ENCODE data around the gene PEX10.

The PEX10 gene

DNA sequence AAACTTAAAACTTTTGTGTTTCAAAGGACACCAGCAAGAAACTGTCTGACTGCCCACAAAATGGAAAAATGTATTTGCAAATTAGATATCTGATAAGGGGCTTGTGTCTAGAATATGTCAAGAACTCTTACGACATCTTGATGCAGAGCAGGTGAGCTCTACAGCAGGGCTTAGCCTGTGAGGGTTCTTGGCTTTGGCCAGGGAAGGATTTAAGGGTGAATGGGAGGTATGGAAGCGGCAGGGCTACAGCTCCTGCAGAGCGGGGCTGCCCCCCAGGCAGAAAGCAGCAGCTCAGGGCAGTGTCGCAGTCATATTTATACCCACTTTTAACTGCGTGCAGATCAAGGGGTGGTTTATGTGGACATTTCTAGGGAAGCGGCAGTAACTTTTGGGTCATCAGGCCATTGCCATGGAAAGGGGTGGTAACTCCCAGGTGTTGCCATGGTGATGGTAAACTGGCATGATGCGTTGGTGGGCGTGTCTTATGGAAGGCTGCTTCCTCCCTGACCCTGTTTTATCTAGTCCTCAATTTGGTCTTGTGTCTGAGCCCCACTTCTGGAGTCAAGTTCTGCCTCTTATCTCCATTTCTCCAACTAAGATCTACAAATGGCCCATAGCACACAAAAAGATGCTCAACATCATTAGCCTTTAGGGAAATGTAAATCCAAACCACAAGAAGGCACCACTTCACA is 44.2 kb downstream of the PEX10 start:
- H3K27me3 ChIP-seq (replicated peaks; ENCODE audit: control insufficient read depth, insufficient read depth, low read length, poor library complexity, severe bottlenecking) = no peaks in the 10 kb centered on the region
- no peaks in the 10 kb centered on the region for H3K4me1 ChIP-seq (ENCODE audit: control insufficient read depth, insufficient read depth, low read length, poor library complexity, severe bottlenecking)
- H3K27ac ChIP-seq (ENCODE audit: insufficient read depth, low read length, poor library complexity, severe bottlenecking) = no peak overlapping the region
- no peak for DNase-seq
- no peak overlapping the region for H3K4me3 ChIP-seq (ENCODE audit: insufficient read depth, low read depth, low read length, poor library complexity, severe bottlenecking)
- no peaks in the 10 kb centered on the region for H3K36me3 ChIP-seq (ENCODE audit: control insufficient read depth, insufficient read depth, low read length)
- H3K9me3 ChIP-seq (ENCODE audit: control insufficient read depth, low read length) = no peaks in the 10 kb centered on the region

DNA sequence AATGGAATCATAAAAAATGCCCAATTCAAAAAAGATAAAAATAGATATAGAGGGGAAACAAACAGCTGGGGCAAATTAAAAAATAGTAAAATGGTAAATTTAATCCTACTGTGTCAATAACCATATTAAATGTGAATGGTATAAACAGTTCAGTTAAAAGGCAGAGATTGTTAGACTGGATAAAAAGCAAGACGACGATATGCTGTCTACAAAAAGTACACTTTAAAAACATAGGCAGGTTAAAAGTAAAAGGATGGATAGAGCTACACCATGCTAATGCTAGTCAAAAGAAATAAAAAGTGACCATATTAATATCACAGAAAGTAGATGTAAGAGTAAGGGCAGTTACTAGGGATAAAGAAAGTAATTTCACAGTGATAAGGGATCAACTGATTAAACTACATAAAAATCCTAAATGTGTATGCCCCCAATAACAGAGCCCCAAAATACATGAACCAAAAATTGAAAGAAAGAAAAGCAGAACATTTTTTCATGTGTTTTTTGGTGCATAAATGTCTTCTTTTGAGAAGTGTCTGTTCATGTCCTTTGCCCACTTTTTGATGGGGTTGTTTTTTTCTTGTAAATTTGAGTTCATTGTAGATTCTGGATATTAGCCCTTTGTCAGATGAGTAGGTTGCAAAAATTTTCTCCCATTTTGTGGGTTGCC is 48.4 kb downstream of the PEX10 start:
- no peak for DNase-seq
- no peaks in the 10 kb centered on the region for H3K4me1 ChIP-seq (ENCODE audit: control insufficient read depth, insufficient read depth, low read length, poor library complexity, severe bottlenecking)
- H3K4me3 ChIP-seq (ENCODE audit: insufficient read depth, low read depth, low read length, poor library complexity, severe bottlenecking) = no peak overlapping the region
- no peaks in the 10 kb centered on the region for H3K27me3 ChIP-seq (replicated peaks; ENCODE audit: control insufficient read depth, insufficient read depth, low read length, poor library complexity, severe bottlenecking)
- H3K27ac ChIP-seq (ENCODE audit: insufficient read depth, low read length, poor library complexity, severe bottlenecking) = no peak overlapping the region
- no peaks in the 10 kb centered on the region for H3K9me3 ChIP-seq (ENCODE audit: control insufficient read depth, low read length)
- H3K36me3 ChIP-seq (ENCODE audit: control insufficient read depth, insufficient read depth, low read length) = no peaks in the 10 kb centered on the region

DNA sequence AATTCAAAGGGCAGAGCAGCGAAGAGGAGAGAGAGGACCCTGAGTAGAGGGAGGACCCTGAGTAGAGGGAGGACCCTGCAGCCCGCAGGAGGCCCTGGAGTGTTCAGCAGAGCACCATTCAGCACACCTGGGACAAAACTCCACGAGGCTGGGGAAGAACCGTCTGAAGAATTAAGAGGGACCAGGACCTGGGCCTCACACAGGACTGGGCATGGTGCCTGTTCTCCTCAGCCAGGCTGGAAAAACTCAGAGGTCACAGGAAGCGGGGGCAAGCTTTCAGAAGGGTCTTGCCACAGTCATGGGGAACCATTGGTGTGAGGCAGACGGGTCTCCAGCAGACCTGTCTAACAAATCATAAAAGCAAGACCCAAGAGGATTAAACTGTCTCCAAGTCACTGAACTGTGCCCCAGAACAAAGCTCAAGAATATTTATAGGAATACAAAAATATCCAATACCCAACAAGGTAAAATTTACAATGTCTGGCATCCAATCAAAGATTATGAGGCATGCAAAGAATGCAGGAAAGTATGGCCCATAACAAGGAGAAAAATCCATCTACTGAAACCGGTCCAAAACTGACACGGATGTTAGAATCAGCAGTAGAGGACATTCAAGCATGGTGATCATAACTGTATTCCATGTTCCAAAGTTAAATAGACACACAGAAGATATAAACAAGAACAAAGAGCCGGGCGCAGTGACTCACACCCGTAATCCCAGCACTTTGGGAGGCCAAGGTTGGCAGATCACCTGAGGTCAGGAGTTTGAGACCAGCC is 51.6 kb downstream of the PEX10 start:
- Histone ChIP-seq H3K4me3 (ENCODE audit: insufficient read depth, low read depth, low read length, poor library complexity, severe bottlenecking) (no peak overlapping the region), H3K9me3 (ENCODE audit: control insufficient read depth, low read length) (no peaks in the 10 kb centered on the region), H3K27me3 (replicated peaks; ENCODE audit: control insufficient read depth, insufficient read depth, low read length, poor library complexity, severe bottlenecking) (no peaks in the 10 kb centered on the region), H3K4me1 (ENCODE audit: control insufficient read depth, insufficient read depth, low read length, poor library complexity, severe bottlenecking) (no peaks in the 10 kb centered on the region), H3K27ac (ENCODE audit: insufficient read depth, low read length, poor library complexity, severe bottlenecking) (no peak overlapping the region), H3K36me3 (ENCODE audit: control insufficient read depth, insufficient read depth, low read length) (no peaks in the 10 kb centered on the region)
- DNase-seq = no peak

DNA sequence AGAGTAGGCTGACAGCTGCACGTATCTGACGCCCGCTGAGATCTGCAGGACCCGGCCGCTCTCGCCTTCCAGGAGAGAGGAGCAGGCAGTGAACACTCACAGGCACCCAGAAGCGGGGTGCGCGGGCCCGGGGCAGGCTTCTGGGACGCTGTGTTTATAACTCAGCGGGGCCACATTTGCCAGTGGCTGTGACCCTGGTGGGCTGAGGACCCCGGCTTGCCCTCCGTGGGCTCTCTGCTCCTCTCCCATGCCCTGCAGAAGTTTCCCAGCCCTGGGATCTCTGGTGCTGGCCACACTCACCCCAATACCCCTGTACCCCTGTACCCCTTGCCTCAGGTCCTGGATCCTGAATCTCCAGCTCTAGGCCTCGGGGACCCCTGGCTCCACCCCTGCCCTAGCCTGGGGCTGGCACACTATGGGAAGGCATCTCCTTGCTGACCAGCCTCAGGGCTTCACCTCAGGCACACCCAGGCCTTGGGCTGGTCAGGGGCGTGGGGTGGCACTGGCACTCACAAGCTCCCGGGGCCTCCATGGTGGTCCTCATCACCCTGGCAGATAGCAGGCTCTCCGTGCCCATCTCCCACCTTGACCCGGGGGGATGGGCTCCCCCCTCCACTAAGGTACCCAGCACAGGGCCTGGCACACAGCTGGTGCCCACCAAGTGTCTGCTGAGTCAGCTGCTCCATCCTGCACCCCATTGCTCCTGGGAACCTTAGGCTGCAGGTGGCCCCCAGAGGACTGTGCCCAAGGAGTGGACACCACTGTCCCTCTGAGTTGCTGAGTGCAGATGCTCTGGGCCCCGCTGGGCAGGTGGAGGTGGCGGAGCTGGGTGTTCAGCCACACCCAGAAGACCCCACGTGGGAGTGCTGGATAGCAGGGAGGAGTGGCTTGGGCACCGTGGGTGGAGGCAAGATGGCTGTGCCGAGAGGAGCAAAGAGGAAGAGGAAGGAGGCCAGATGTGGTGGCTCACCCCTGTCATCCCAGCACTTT is 53.4 kb downstream of the PEX10 start:
- H3K4me3 ChIP-seq (ENCODE audit: insufficient read depth, low read depth, low read length, poor library complexity, severe bottlenecking) = no peak overlapping the region
- no peaks in the 10 kb centered on the region for H3K36me3 ChIP-seq (ENCODE audit: control insufficient read depth, insufficient read depth, low read length)
- no peaks in the 10 kb centered on the region for H3K4me1 ChIP-seq (ENCODE audit: control insufficient read depth, insufficient read depth, low read length, poor library complexity, severe bottlenecking)
- no peaks in the 10 kb centered on the region for H3K9me3 ChIP-seq (ENCODE audit: control insufficient read depth, low read length)
- H3K27ac ChIP-seq (ENCODE audit: insufficient read depth, low read length, poor library complexity, severe bottlenecking) = no peak overlapping the region
- H3K27me3 ChIP-seq (replicated peaks; ENCODE audit: control insufficient read depth, insufficient read depth, low read length, poor library complexity, severe bottlenecking) = no peaks in the 10 kb centered on the region
- no peak for DNase-seq

DNA sequence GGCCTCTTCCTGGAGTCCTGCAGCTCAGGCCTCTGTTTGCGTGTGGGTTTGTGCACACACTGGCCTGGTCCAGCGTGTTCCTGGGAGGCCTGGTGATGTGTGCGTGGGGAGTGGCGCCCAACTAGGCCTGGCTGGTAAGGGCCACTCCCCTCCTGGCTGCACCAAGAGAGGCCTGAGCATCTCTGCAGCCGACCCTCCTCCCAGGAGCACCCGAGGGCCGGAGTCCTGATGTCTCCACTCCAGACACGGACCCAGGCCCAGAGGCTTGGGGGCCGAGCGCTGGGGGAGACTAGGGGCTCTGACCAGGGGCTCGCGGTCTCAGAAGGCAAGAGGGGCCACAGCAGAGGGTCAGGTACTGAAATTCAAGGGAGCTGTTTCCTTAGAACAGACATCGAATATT is 54.3 kb downstream of the PEX10 start:
- H3K36me3 ChIP-seq (ENCODE audit: control insufficient read depth, insufficient read depth, low read length) = no peaks in the 10 kb centered on the region
- DNase-seq = no peak
- no peaks in the 10 kb centered on the region for H3K4me1 ChIP-seq (ENCODE audit: control insufficient read depth, insufficient read depth, low read length, poor library complexity, severe bottlenecking)
- no peaks in the 10 kb centered on the region for H3K27me3 ChIP-seq (replicated peaks; ENCODE audit: control insufficient read depth, insufficient read depth, low read length, poor library complexity, severe bottlenecking)
- H3K27ac ChIP-seq (ENCODE audit: insufficient read depth, low read length, poor library complexity, severe bottlenecking) = no peak overlapping the region
- H3K9me3 ChIP-seq (ENCODE audit: control insufficient read depth, low read length) = no peaks in the 10 kb centered on the region
- no peak overlapping the region for H3K4me3 ChIP-seq (ENCODE audit: insufficient read depth, low read depth, low read length, poor library complexity, severe bottlenecking)

DNA sequence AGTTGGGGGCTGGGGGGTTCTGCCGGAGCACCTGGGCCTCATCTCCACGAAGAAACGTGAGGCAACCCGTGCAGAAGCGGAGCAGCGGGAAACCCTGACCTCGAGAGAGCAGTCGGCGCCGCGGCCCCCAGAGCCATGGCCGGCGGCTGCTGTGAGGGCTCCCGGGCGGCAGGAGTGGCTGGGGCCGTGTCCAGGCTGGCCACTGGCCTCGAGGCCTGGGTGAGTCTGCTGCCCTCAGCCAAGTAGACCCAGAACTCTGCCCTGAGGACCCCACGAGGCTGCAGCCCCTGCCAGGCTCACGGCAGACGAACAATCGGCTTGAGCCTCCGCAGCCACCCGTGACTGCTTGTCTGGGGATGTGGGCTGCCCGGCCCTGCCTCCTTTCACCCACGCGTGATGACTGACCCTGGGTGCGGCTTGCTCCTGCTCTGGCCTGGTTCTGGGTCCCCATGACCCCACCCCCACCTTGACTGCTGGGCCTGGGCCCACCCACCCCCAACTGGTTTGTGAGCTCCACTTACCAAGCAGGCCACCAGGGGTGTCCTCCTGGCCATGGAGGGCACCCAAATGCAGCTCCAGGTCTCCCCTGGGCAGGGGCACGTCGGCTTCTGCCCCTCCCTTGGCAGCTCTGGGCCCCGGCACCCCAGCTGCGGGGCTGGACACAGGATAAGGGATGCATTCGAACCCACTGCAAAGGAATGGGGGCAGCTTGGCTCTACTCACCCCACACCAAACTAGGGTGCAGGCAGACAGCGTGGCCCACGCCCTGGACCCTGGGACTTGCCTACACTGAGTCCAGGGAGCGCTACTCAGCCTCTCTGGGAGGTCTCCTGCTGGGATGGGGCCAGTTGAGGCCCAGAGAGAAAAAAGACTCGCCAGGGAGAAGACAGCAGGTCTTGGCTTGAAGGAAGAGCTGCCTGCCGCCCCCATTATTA is 55.2 kb downstream of the PEX10 start:
- no peak overlapping the region for H3K4me3 ChIP-seq (ENCODE audit: insufficient read depth, low read depth, low read length, poor library complexity, severe bottlenecking)
- H3K27ac ChIP-seq (ENCODE audit: insufficient read depth, low read length, poor library complexity, severe bottlenecking) = no peak overlapping the region
- no peaks in the 10 kb centered on the region for H3K4me1 ChIP-seq (ENCODE audit: control insufficient read depth, insufficient read depth, low read length, poor library complexity, severe bottlenecking)
- no peaks in the 10 kb centered on the region for H3K36me3 ChIP-seq (ENCODE audit: control insufficient read depth, insufficient read depth, low read length)
- no peaks in the 10 kb centered on the region for H3K27me3 ChIP-seq (replicated peaks; ENCODE audit: control insufficient read depth, insufficient read depth, low read length, poor library complexity, severe bottlenecking)
- no peaks in the 10 kb centered on the region for H3K9me3 ChIP-seq (ENCODE audit: control insufficient read depth, low read length)
- no peak for DNase-seq

DNA sequence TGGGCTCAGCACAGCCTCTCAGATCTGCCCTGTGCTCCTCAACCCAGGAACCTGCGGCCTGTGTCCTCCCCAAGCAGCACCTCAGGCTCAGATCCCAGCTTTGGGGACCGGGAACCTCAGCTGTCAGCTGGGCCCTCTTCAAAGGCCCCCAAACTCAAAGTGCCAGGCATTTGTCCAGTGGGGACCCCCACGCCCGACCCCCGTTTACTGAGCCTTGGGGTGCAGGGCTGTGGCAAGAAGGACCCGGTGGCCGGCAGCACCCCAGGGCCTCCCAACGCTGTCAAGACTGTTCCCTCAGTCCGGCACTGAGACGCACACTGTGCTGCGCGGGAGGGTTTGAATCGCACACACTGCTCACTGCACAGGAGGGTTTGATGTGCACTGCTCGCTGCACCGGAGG is 56.0 kb downstream of the PEX10 start:
- no peak overlapping the region for H3K4me3 ChIP-seq (ENCODE audit: insufficient read depth, low read depth, low read length, poor library complexity, severe bottlenecking)
- no peak overlapping the region for H3K27ac ChIP-seq (ENCODE audit: insufficient read depth, low read length, poor library complexity, severe bottlenecking)
- H3K4me1 ChIP-seq (ENCODE audit: control insufficient read depth, insufficient read depth, low read length, poor library complexity, severe bottlenecking) = no peaks in the 10 kb centered on the region
- H3K36me3 ChIP-seq (ENCODE audit: control insufficient read depth, insufficient read depth, low read length) = no peaks in the 10 kb centered on the region
- H3K27me3 ChIP-seq (replicated peaks; ENCODE audit: control insufficient read depth, insufficient read depth, low read length, poor library complexity, severe bottlenecking) = no peaks in the 10 kb centered on the region
- H3K9me3 ChIP-seq (ENCODE audit: control insufficient read depth, low read length) = no peaks in the 10 kb centered on the region
- DNase-seq = no peak

DNA sequence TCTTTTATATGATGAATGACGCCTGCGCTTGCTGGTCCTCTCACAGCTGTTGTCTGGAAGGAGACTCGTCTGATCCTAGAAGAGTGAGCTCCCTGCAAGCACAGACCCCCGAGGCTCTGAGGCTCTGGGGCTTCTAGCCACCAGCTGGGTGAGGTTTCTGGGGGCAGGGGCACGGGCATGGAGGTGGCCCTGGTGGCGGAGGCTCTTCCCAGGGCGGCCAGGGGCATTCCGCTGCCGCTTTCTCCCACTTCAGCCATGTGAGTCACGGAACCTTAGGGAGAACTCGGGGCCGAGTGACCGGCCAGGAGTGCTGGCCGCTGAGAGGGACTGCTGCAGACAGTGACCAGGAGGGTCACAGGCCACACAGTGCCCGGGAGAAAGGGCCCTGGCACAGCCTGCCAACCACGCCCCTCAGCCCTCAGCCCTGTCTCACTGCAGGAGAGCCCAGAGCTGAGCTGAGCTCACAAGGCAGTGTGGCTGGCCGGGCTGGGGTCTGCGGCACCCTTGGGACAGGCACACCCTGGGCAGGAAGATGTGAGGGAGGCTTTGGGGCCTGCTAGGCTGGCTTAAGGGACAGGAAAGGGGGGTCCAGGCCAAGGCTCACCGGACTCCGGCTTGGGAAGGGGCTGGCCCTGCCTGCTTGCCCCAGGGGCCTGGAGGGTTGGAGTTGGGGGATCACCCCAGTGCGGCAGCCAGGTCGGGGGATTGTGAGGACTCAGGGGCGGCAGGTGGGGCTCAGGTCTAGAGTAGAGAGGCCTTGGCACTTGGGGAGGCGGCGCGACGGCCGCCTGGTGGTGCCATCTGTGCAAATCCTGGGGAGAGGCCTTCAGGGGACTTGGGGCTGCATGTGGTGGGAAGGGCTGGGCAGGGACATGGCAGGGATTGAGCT is 56.7 kb downstream of the PEX10 start:
- no peaks in the 10 kb centered on the region for H3K4me1 ChIP-seq (ENCODE audit: control insufficient read depth, insufficient read depth, low read length, poor library complexity, severe bottlenecking)
- H3K27me3 ChIP-seq (replicated peaks; ENCODE audit: control insufficient read depth, insufficient read depth, low read length, poor library complexity, severe bottlenecking) = no peaks in the 10 kb centered on the region
- no peak overlapping the region for H3K27ac ChIP-seq (ENCODE audit: insufficient read depth, low read length, poor library complexity, severe bottlenecking)
- no peaks in the 10 kb centered on the region for H3K36me3 ChIP-seq (ENCODE audit: control insufficient read depth, insufficient read depth, low read length)
- H3K4me3 ChIP-seq (ENCODE audit: insufficient read depth, low read depth, low read length, poor library complexity, severe bottlenecking) = no peak overlapping the region
- DNase-seq = no peak
- no peaks in the 10 kb centered on the region for H3K9me3 ChIP-seq (ENCODE audit: control insufficient read depth, low read length)

Data from effector memory CD4-positive, alpha-beta T cell (primary cell).